DOHH2 (cell line): Measurements from ENCODE around the gene SORBS2.

Experiments used
- EZH2phosphoT487 ChIP-seq: fragments of 200-600 bp; sonication (generic); IDR thresholded peaks from 2 replicates; pipeline ENCODE4 v1.6.1; 2017; ENCODE audit warnings: borderline replicate concordance, mild to moderate bottlenecking, antibody characterized with exemption, low read length, moderate library complexity, mixed read lengths
- TF ChIP-seq, protein P1 (sequence below): fragments of 200-600 bp; sonication (generic); IDR thresholded peaks from one replicate; pipeline ENCODE4 v1.5.1; 2014; ENCODE audit warnings: antibody characterized with exemption, mild to moderate bottlenecking, low read depth, low read length; ENCODE audit not compliant: poor library complexity, severe bottlenecking

DNA sequence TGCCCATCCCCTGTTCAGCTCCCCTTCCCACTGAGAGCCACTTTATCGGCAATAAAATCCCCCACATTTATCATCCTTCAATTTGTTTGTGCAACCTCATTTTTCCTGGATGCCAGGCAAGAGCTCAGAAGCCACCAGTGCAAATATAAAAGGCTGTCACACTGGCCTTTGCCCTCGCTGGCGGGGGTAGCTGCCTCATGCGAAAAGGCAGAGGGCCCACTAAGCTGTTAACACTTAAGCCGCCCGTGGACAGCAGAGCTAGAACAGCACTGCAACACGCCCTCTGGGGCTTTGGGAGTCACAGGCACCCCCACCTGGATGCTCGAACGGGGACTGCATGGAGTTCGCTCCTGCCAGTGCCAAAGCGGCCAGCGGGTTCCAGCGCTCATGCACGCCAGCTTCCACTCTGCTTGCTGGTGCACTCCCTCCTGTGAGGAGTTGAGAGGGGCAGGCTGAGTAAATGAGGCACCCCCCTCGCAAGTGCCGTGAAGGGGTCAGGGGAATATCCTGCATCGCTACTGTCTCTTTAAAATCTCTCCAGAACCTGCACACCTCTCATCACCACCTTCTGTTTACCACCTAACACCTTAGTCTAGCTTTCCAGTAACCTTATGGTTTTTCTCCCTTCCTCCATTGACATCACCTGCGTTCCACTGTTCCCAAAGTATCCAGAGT, 99.5 kb downstream of the SORBS2 start:
- TF ChIP-seq, protein P1, sequence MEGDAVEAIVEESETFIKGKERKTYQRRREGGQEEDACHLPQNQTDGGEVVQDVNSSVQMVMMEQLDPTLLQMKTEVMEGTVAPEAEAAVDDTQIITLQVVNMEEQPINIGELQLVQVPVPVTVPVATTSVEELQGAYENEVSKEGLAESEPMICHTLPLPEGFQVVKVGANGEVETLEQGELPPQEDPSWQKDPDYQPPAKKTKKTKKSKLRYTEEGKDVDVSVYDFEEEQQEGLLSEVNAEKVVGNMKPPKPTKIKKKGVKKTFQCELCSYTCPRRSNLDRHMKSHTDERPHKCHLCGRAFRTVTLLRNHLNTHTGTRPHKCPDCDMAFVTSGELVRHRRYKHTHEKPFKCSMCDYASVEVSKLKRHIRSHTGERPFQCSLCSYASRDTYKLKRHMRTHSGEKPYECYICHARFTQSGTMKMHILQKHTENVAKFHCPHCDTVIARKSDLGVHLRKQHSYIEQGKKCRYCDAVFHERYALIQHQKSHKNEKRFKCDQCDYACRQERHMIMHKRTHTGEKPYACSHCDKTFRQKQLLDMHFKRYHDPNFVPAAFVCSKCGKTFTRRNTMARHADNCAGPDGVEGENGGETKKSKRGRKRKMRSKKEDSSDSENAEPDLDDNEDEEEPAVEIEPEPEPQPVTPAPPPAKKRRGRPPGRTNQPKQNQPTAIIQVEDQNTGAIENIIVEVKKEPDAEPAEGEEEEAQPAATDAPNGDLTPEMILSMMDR: no peak
- TF ChIP-seq EZH2phosphoT487: no peak
